OCI-LY1 (cell line): Measurements from ENCODE around the gene PIAS1.
"Not testable (repeated sequence)": the region's sequence is repeated elsewhere in the genome, so short reads cannot be mapped to it uniquely, and the experiment has no call there.

ENCODE experiments used
- H2AFZ ChIP-seq: fragments of 200-600 bp; sonication (generic), shearing (Covaris generic); 2 replicates; pipeline ENCODE4 v1.6.0; 2014; ENCODE audit warnings: antibody characterized with exemption, mild to moderate bottlenecking, low read length
- H3F3A ChIP-seq: fragments of 200-600 bp; sonication (generic), shearing (Covaris generic); 2 replicates; pipeline ENCODE4 v1.6.0; 2014; ENCODE audit warnings: mild to moderate bottlenecking, antibody characterized with exemption, low read length, moderate library complexity; ENCODE audit not compliant: insufficient read depth
- H3K27ac ChIP-seq: fragments of 200-600 bp; sonication (generic); 2 replicates; pipeline ENCODE4 v1.5.1; 2014; ENCODE audit warnings: low read length, mixed run types, mild to moderate bottlenecking, low read depth; ENCODE audit not compliant: poor library complexity, severe bottlenecking
- H3K27me3 ChIP-seq: fragments of 200-600 bp; sonication (generic); 2 replicates; pipeline ENCODE4 v1.6.0; 2014; ENCODE audit warnings: antibody characterized with exemption, mild to moderate bottlenecking, low read length, moderate library complexity; ENCODE audit not compliant: insufficient read depth
- H3K36me3 ChIP-seq: fragments of 200-600 bp; sonication (generic); 2 replicates; pipeline ENCODE4 v1.6.1; 2014; ENCODE audit warnings: mild to moderate bottlenecking, antibody characterized with exemption, low read length, moderate library complexity, mixed read lengths; ENCODE audit not compliant: insufficient read depth
- H3K4me1 ChIP-seq: fragments of 200-600 bp; sonication (generic); 2 replicates; pipeline ENCODE4 v1.5.1; 2014; ENCODE audit warnings: mild to moderate bottlenecking, low read length, moderate library complexity; ENCODE audit not compliant: insufficient read depth, severe bottlenecking
- H3K4me2 ChIP-seq: fragments of 200-600 bp; sonication (generic), shearing (Covaris generic); 2 replicates; pipeline ENCODE4 v1.6.1; 2014; ENCODE audit warnings: low read length
- H3K4me3 ChIP-seq: fragments of 200-600 bp; sonication (generic); 2 replicates; pipeline ENCODE4 v1.5.1; 2014; ENCODE audit warnings: low read length, low read depth, mild to moderate bottlenecking, mixed read lengths; ENCODE audit not compliant: poor library complexity, severe bottlenecking
- H3K79me2 ChIP-seq: fragments of 200-600 bp; shearing (Covaris generic); 2 replicates; pipeline ENCODE4 v1.6.1; 2016; ENCODE audit warnings: mixed run types, low read length, mixed read lengths; ENCODE audit not compliant: insufficient read depth
- H3K9ac ChIP-seq: fragments of 200-600 bp; sonication (generic), shearing (Covaris generic); 2 replicates; pipeline ENCODE4 v1.6.1; 2014; ENCODE audit warnings: mild to moderate bottlenecking, low read length, mixed read lengths
- H3K9me2 ChIP-seq: fragments of 200-600 bp; sonication (generic), shearing (Covaris generic); 2 replicates; pipeline ENCODE4 v1.6.1; 2014; ENCODE audit warnings: low read depth, mild to moderate bottlenecking, low read length, mixed read lengths
- H3K9me3 ChIP-seq: fragments of 200-600 bp; shearing (Covaris generic); 2 replicates; pipeline ENCODE4 v1.6.1; 2014; ENCODE audit warnings: low read length, mixed read lengths
- H4K20me1 ChIP-seq: fragments of 200-600 bp; sonication (generic), shearing (Covaris generic); 2 replicates; pipeline ENCODE4 v1.6.0; 2016; ENCODE audit warnings: mild to moderate bottlenecking, low read length; ENCODE audit not compliant: insufficient read depth
- CTCF ChIP-seq: fragments of 200-600 bp; sonication (generic), shearing (Covaris generic); IDR thresholded peaks from 2 replicates; pipeline ENCODE4 v1.5.1; 2017; ENCODE audit warnings: mild to moderate bottlenecking, antibody characterized with exemption, low read length, moderate library complexity, mixed read lengths
- EZH2 ChIP-seq: fragments of 200-600 bp; sonication (generic), shearing (Covaris generic); IDR thresholded peaks from 2 replicates; pipeline ENCODE4 v1.8.0; 2017; ENCODE audit warnings: borderline replicate concordance, mixed run types, mild to moderate bottlenecking, antibody characterized with exemption, low read length, moderate library complexity, mixed read lengths

PIAS1 gene

GRCh38 chr15:68056097-68056865 is 2.2 kb downstream of the PIAS1 start:
- Histone ChIP-seq H2AFZ (no peak overlapping the region), H3K27me3 (no peaks in the 10 kb centered on the region), H3K36me3 (peaks cover 11% of the 10 kb centered on the region; the same call in 1 of the 2 replicates), H3K4me1 (peaks cover 49% of the 10 kb centered on the region), H3K9ac (peak overlapping the region; percentile 72), H3K4me2 (peak overlapping the region; percentile 72), H3K9me3 (no peaks in the 10 kb centered on the region), H3F3A (0 out of 2 replicates have a peak, but pooled peaks cover 4% of the 10 kb centered on the region), H4K20me1 (no peaks in the 10 kb centered on the region), H3K4me3 (peak overlapping the region; percentile 74), H3K9me2 (no peaks in the 10 kb centered on the region), H3K27ac (peak overlapping the region; percentile 73), H3K79me2 (peaks cover 67% of the 10 kb centered on the region)
- no peak for TF ChIP-seq EZH2
- no peak for TF ChIP-seq CTCF

- no peak overlapping the region for H3K27ac ChIP-seq
- H3K9me3 ChIP-seq, result no peaks in the 10 kb centered on the region
- TF ChIP-seq EZH2 (no peak), CTCF (no peak)
- H3K27me3 ChIP-seq, result no peaks in the 10 kb centered on the region
- H3K9ac ChIP-seq, result peak overlapping the region; percentile 72
- no peaks in the 10 kb centered on the region for H4K20me1 ChIP-seq
- no peak overlapping the region for H2AFZ ChIP-seq
- peaks cover 75% of the 10 kb centered on the region for H3K79me2 ChIP-seq
- no peaks in the 10 kb centered on the region for H3K9me2 ChIP-seq
- H3K4me1 ChIP-seq, result peaks cover 50% of the 10 kb centered on the region
- H3F3A ChIP-seq, result 0 out of 2 replicates have a peak, but pooled peaks cover 4% of the 10 kb centered on the region
- H3K4me2 ChIP-seq, result peak overlapping the region; percentile 72
- peak overlapping the region; percentile 74 for H3K4me3 ChIP-seq
- peaks cover 11% of the 10 kb centered on the region; the same call in 1 of the 2 replicates for H3K36me3 ChIP-seq
Measured at GRCh38 chr15:68057034-68057433, 2.9 kb downstream of the PIAS1 start.

GRCh38 chr15:68057758-68058157 is 3.6 kb downstream of the PIAS1 start:
- Histone ChIP-seq H3K27me3 (no peaks in the 10 kb centered on the region), H3K79me2 (peaks cover 82% of the 10 kb centered on the region), H3K36me3 (peaks cover 11% of the 10 kb centered on the region; the same call in 1 of the 2 replicates), H3F3A (no peaks in the 10 kb centered on the region), H3K4me1 (peaks cover 55% of the 10 kb centered on the region), H3K4me2 (no peak overlapping the region), H2AFZ (no peak overlapping the region), H3K9ac (no peak overlapping the region), H3K9me3 (no peaks in the 10 kb centered on the region), H3K27ac (no peak overlapping the region), H3K4me3 (no peak overlapping the region), H4K20me1 (no peaks in the 10 kb centered on the region), H3K9me2 (no peaks in the 10 kb centered on the region)
- TF ChIP-seq CTCF (no peak), EZH2 (no peak)

- not testable (repeated sequence) for H3K9me3 ChIP-seq, H3K9me2 ChIP-seq, H3K27ac ChIP-seq, H3K4me2 ChIP-seq, H3K9ac ChIP-seq, H3K4me3 ChIP-seq, H2AFZ ChIP-seq, H3K27me3 ChIP-seq, H3F3A ChIP-seq, H4K20me1 ChIP-seq
- peaks cover 46% of the 10 kb centered on the region for H3K4me1 ChIP-seq
- peaks cover 11% of the 10 kb centered on the region; the same call in 1 of the 2 replicates for H3K36me3 ChIP-seq
- H3K79me2 ChIP-seq, result peaks cover 94% of the 10 kb centered on the region
Measured at GRCh38 chr15:68058970-68059369, 4.9 kb downstream of the PIAS1 start.
